GM19467 (cell line): ENCODE results near the gene KDM8.
A peak's percentile ranks its signal among the peaks of the same experiment; 100 is the strongest.
"Not testable (repeated sequence)": the region's sequence is repeated elsewhere in the genome, so short reads cannot be mapped to it uniquely, and the experiment has no call there.

Experiments used
- ATAC-seq: cut with Tn5 transposase; IDR thresholded peaks from one replicate; pipeline ENCODE4 v1.9.1; 2021; ENCODE audit warnings: mild to moderate bottlenecking, moderate library complexity; ENCODE audit not compliant: unreplicated experiment

Gene KDM8

GRCh38 chr16:27190316-27190871, 12.9 kb upstream of the KDM8 start:
- no peak for ATAC-seq

GRCh38 chr16:27191352-27191924, 11.9 kb upstream of the KDM8 start:
- no peak for ATAC-seq

- no peak for ATAC-seq
These were observed 9.9 kb upstream of the KDM8 start for GRCh38 chr16:27193300-27193990.

- no peak for ATAC-seq
These were observed 8.1 kb upstream of the KDM8 start for GRCh38 chr16:27195076-27195741.

GRCh38 chr16:27195941-27196595, 7.3 kb upstream of the KDM8 start:
- ATAC-seq = no peak

GRCh38 chr16:27197004-27197403, 6.3 kb upstream of the KDM8 start:
- ATAC-seq = no peak

- ATAC-seq = no peak
These were observed 4.7 kb upstream of the KDM8 start for GRCh38 chr16:27198451-27199234.

GRCh38 chr16:27199235-27199586, 4.1 kb upstream of the KDM8 start:
- no peak for ATAC-seq

- ATAC-seq = peak; percentile 31
These were observed 3.6 kb upstream of the KDM8 start for GRCh38 chr16:27199736-27200135.

- ATAC-seq = not testable (repeated sequence)
These were observed 2.4 kb upstream of the KDM8 start for GRCh38 chr16:27200914-27201313.

GRCh38 chr16:27202923-27203506, 311 bp upstream of the KDM8 start:
- peak; percentile 47 for ATAC-seq

- no peak for ATAC-seq
These were observed 1.1 kb downstream of the KDM8 start for GRCh38 chr16:27204312-27204915.

GRCh38 chr16:27205423-27206065, 2.2 kb downstream of the KDM8 start:
- ATAC-seq = no peak

GRCh38 chr16:27207121-27207520, 3.8 kb downstream of the KDM8 start:
- ATAC-seq = not testable (repeated sequence)

- ATAC-seq = no peak
These were observed 4.9 kb downstream of the KDM8 start for GRCh38 chr16:27208081-27208680.

- ATAC-seq = no peak
These were observed 5.5 kb downstream of the KDM8 start for GRCh38 chr16:27208796-27209195.

- ATAC-seq = no peak
These were observed 6.3 kb downstream of the KDM8 start for GRCh38 chr16:27209591-27209990.

- no peak for ATAC-seq
These were observed 6.8 kb downstream of the KDM8 start for GRCh38 chr16:27210174-27210573.

- no peak for ATAC-seq
These were observed 7.7 kb downstream of the KDM8 start for GRCh38 chr16:27211026-27211425.
